Motor neuron (in vitro differentiated cells): ENCODE data around the gene KRTAP10-1. TPM values are rescaled to one million over a fixed set of nuclear protein-coding genes. Genes with fewer than 3 reads are reported as not detected.
"Not testable (repeated sequence)": the region's sequence is repeated elsewhere in the genome, so short reads cannot be mapped to it uniquely, and the experiment has no call there.

ENCODE experiments used
- ATAC-seq, 8 experiments: fragments of 200-7000 bp; cut with Tn5 transposase; replicated peaks in 6 of 8; 2 replicates each; pipeline ENCODE4 v1.8.0; 2021; ENCODE audit warnings: mild to moderate bottlenecking in 8 of 8, moderate library complexity in 8 of 8
- H3K27ac ChIP-seq, 2 donors: fragments of 250-450 bp; sonication (Bioruptor Pico); 2 replicates each; pipeline ENCODE4 v1.9.0; 2021; ENCODE audit warnings: antibody characterized with exemption in 2 of 2, mild to moderate bottlenecking in 2 of 2, moderate library complexity in 1 of 2
- H3K4me1 ChIP-seq, 2 donors: fragments of 250-450 bp; sonication (Bioruptor Pico); replicated peaks in 1 of 2; 2 replicates each; pipeline ENCODE4 v1.6.1; 2021; ENCODE audit warnings: antibody characterized with exemption in 2 of 2, mild to moderate bottlenecking in 2 of 2, moderate library complexity in 1 of 2
- H3K4me3 ChIP-seq, 5 donors: fragments of 250-450 bp; sonication (Bioruptor Pico); 2 replicates each; pipeline ENCODE4 v1.9.0; 2021; ENCODE audit warnings: antibody characterized with exemption in 5 of 5, mild to moderate bottlenecking in 5 of 5, moderate library complexity in 4 of 5
- WGBS, 10 experiments: fragments of 450-650 bp; shearing (Covaris generic); methylation state at CpG; one replicate each; pipeline ENCODE4 v1.0.0; 2022; 5-methylcytosine and 5-hydroxymethylcytosine counted together
- in situ Hi-C, 9 experiments: fragments of 400-800 bp; cut with MboI; loops; one replicate each; pipeline ENCODE4 v1.15.0; 2021; ENCODE audit warnings: low sequenced_read_pairs in 9 of 9, low pct_unique_long_range_greater_than_20kb in 2 of 9; ENCODE audit not compliant: unreplicated experiment in 9 of 9
- total RNA-seq, 8 experiments: library from RNA; unstranded; fragments of 300-600 nt; gene quantifications; 2 replicates each; pipeline versions ENCODE4 v1.2.3 to v1.2.4, GENCODE V29; 2022

The KRTAP10-1 gene
- total RNA-seq, 8 experiments from 2014 or later: 0.18 to 1.1 (median 0.25) TPM; not detected in 5

DNA sequence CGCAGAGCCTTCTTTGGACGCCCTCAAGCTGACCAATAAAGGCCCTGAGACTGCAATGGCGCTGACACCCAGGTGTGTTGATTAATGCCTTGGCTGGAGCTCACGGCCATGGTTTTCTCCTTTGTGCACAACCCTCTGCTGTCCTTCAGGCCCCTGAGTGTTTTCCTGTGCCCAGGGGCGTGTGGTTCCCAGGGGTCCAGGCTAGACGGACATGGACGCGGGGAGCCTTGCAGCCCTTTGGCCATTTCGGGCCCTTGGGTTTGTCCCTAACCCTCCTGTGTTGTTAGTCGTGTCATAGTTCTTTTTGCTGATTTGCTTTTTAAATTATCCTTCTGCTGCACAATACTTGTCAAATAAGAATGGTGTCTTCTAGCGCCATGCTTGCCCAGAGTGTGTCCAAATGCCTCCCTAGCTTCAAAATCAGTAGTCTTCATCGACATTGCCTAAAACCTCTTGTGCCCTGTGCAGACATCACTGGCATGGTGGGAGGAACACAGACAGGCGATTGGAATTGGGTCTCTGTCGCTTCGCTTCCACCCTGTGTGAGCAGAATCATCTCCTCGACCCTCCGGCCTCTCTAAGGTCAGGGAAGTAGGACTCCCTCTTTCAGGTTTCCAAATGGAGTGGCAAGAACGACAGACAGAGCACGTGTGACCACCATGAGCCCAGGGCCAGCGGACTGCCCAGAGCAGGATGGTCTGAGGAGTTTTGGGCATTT lies 35.5 kb upstream of the KRTAP10-1 start:
- H3K4me3 ChIP-seq: no peak overlapping the region
- no peak overlapping the region for H3K27ac ChIP-seq
- in situ Hi-C loops: no loop called here
- WGBS, 10 experiments: 0 to 100% (median 80%) methylated on average over 1 to 11 of the region's 20 CpGs; no CpG with 5 or more reads in 3 of the 10 experiments
- ATAC-seq: no peak
- H3K4me1 ChIP-seq: no peaks in the 10 kb centered on the region

DNA sequence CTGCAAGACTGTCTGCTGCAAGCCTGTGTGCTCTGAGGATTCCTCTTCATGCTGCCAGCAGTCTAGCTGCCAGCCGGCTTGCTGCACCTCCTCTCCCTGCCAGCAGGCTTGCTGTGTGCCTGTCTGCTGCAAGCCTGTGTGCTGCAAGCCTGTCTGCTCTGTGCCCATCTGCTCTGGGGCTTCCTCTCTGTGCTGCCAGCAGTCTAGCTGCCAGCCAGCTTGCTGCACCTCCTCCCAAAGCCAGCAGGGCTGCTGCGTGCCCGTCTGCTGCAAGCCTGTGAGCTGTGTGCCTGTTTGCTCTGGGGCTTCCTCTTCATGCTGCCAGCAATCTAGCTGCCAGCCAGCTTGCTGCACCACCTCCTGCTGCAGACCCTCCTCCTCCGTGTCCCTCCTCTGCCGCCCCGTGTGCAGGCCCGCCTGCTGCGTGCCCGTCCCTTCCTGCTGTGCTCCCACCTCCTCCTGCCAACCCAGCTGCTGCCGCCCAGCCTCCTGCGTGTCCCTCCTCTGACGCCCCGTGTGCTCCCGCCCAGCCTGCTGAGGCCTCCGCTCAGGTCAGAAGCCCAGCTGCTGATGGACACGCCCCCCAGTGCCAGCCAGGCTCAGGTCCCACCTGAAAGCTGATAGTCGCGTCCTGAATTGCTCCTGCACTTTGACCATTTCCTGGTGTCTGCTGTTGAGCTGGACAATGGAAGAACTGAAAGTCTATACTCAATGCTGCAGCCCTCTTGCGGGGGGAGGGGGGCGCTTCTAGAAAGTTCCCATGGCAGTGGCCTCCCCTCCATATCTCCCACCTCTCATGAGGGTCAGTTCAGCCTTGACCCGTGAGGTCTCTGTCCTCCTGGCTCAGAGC lies 34.7 kb upstream of the KRTAP10-1 start:
- Histone ChIP-seq H3K4me3 (no peak overlapping the region), H3K4me1 (no peaks in the 10 kb centered on the region), H3K27ac (no peak overlapping the region)
- 0 to 100% (median 48%) methylated on average over 1 to 12 of the region's 21 CpGs; no CpG with 5 or more reads in 6 of the 10 experiments for WGBS, 10 experiments
- in situ Hi-C loops: no loop called here
- ATAC-seq: peak in 1 of 8 experiments; percentile 52

GRCh38 chr21:44573630-44574456 lies 33.8 kb upstream of the KRTAP10-1 start, which contains the start of gene KRTAP10-4:
TSS of gene KRTAP10-4 (plus strand) at chr21:44573729. CDS start at chr21:44573759, 30 bp downstream.
- H3K4me1 ChIP-seq, H3K4me3 ChIP-seq, H3K27ac ChIP-seq, ATAC-seq, in situ Hi-C loops: not testable (repeated sequence)
- 0% methylated on average over 1 of the region's 25 CpGs; no CpG with 5 or more reads in 9 of the 10 experiments for WGBS, 10 experiments

DNA sequence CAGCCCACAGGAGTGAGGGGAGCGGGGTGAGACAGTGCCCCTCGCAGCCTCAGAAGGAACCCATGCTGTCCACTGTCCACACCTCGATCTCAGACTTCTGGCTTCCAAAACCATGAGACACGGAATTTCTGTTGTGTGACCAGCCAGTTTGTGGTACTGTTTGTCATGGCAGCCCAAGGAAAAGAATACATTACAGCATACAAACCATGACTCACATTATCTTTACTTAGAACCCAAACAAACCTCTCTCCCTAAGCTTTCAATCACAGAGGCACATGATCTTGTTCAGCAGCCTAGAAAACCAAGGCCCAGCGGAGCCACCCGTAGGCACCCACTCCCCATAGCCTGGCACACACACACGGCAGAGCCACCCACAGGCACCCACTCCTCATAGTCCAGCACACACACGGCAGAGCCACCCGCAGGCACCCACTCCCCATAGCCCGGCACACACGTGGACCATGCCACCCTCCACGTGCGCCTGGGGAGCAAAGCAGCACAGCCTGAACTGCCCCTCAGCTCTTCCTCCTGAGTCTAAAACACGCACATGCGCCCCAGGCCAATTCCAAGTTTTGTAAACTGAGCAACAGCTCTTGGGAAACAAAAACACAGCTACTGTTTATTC lies 33.1 kb upstream of the KRTAP10-1 start:
- peak in 4 of 8 experiments; percentile 27 to 73 (median 40) for ATAC-seq
- WGBS, 10 experiments: 13 to 82% (median 54%) methylated on average over 6 to 7 of the region's 15 CpGs; no CpG with 5 or more reads in 6 of the 10 experiments
- no peak overlapping the region for H3K27ac ChIP-seq
- H3K4me3 ChIP-seq: no peak overlapping the region
- in situ Hi-C loops: no loop called here
- no peaks in the 10 kb centered on the region for H3K4me1 ChIP-seq

GRCh38 chr21:44571844-44572782 lies 32.1 kb upstream of the KRTAP10-1 start:
- no peak for ATAC-seq
- 33 to 96% (median 76%) methylated on average over 1 to 13 of the region's 40 CpGs; no CpG with 5 or more reads in 3 of the 10 experiments for WGBS, 10 experiments
- no peaks in the 10 kb centered on the region for H3K4me1 ChIP-seq
- no peak overlapping the region for H3K4me3 ChIP-seq
- in situ Hi-C loops: no loop called here
- H3K27ac ChIP-seq: no peak overlapping the region

DNA sequence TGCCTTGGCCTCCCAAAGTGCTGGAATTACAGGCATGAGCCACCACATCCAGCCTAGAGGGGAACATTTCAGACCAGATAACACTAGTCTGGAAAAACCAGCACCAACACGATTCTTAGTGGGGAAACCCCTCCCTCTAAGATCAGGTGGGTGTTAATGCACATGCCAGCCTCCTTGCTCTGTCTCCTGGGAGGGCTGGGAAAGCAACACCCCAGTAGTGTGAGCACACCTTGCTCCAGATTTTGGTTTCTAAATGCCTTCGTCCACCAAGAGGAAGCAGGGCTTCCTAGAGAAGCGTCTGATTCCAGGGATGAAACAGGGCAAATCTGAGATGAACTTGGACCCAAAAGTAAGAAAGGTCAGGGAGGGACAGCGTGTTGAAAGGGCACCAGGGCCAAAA lies 31.3 kb upstream of the KRTAP10-1 start:
- H3K4me3 ChIP-seq: no peak overlapping the region
- no peaks in the 10 kb centered on the region for H3K4me1 ChIP-seq
- H3K27ac ChIP-seq: no peak overlapping the region
- WGBS, 10 experiments: 0 to 100% (median 61%) methylated on average over 1 to 3 of the region's 4 CpGs; no CpG with 5 or more reads in 1 of the 10 experiments
- ATAC-seq: no peak
- in situ Hi-C loops: no loop called here

DNA sequence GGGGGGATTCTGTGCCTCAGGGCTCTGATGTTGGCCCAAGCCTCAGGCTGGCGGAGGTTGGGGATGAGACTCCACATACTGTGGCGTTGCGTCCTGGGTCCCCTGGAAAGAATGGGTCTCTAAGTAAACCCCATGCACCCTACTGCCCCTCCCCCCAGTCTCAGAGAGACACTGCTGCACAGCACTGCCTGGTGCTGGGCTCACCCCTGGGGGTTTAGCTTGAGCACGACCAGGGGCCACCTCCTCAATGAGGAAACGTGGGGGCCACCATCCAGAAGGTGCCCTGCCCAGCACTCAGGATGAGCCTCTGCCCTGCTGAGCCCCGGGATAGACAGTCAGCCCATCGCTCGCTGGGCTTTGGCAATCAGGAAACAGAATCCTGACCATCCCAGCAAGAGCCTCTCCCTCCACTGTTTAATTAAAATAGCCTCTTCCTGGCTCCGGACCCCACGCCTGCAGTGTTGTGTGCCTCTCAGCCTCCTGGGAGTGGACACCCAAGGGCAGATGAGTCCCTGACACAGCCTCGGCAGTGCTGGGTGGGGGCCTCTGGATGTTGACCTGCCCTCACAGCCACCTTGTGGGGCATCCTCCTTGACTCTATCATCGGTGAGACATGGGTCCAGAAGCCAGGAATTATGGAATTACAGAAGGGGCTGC lies 30.0 kb upstream of the KRTAP10-1 start:
- Histone ChIP-seq H3K4me1 (no peaks in the 10 kb centered on the region), H3K4me3 (no peak overlapping the region), H3K27ac (no peak overlapping the region)
- WGBS, 10 experiments: 19 to 83% (median 72%) methylated on average over 1 to 9 of the region's 12 CpGs; no CpG with 5 or more reads in 3 of the 10 experiments
- ATAC-seq: no peak
- in situ Hi-C loops: no loop called here

DNA sequence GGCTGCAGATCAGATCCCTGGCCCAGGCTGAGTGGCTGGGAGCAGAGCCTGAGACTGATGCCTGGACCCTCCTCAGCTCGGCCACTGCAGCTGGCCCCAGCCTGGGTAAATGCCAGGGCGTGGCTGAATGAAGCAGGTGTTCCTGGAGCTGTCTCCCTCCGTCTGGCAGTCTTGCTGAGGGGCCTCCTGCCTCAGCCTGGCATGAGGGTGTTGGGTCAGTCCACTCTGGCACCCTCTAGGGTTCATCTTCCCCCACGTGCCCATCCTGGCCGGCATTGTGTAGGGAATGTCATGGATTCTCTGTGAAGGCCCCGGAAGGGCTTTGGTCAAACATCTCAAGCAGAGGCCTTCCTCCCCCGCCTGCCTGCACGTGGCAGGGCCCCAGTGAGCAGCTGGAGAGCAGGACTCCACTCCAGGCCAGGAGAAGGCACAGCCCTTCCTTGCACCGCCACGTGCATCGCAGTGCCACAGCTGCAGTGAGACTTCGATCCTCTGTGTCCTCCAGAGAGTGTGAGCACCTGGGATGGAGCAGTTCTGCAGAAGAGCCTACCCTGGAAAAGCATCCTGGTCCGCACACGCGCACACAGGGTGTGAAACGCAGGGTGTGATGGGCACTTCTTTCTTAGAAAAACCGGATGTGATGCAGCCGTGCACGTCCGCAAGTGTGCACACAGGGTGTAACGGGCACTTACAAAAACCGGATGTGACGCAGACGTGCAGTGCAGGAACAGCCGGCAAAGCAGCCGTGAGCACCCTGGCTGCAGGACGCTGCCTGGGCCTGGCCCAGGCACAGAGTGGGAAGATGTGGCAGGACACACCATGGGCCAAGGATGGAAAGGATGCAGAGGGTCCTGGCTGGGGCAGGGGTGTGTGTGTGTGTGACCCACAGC lies 28.9 kb upstream of the KRTAP10-1 start:
- Histone ChIP-seq H3K27ac (no peak overlapping the region), H3K4me3 (no peak overlapping the region), H3K4me1 (no peaks in the 10 kb centered on the region)
- 30 to 85% (median 70%) methylated on average over 1 to 9 of the region's 27 CpGs; no CpG with 5 or more reads in 5 of the 10 experiments for WGBS, 10 experiments
- in situ Hi-C loops: no loop called here
- no peak for ATAC-seq

DNA sequence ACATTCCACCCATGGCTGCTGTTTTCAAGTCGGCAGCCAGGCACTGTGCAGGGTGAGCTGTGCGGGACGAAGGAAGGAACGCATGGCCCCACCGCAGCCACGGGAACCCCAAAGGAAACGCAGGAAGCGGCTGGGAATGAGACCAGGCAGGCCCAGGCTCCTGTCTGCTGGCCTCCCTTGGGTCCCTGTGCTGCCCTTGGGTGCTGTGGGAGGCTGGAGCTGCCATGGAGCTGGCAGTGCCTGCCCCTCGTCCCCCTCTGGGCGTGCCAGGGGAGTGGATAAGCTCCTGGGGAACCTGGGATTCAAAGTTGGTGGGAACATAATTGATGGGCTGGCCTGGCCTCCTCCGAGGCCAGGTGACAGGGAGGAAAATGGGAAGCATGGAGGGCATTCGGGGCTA lies 28.3 kb upstream of the KRTAP10-1 start:
- in situ Hi-C loops: no loop called here
- 13 to 93% (median 72%) methylated on average over 2 to 6 of the region's 12 CpGs; no CpG with 5 or more reads in 5 of the 10 experiments for WGBS, 10 experiments
- H3K4me1 ChIP-seq: no peaks in the 10 kb centered on the region
- H3K4me3 ChIP-seq: no peak overlapping the region
- no peak overlapping the region for H3K27ac ChIP-seq
- ATAC-seq: no peak

DNA sequence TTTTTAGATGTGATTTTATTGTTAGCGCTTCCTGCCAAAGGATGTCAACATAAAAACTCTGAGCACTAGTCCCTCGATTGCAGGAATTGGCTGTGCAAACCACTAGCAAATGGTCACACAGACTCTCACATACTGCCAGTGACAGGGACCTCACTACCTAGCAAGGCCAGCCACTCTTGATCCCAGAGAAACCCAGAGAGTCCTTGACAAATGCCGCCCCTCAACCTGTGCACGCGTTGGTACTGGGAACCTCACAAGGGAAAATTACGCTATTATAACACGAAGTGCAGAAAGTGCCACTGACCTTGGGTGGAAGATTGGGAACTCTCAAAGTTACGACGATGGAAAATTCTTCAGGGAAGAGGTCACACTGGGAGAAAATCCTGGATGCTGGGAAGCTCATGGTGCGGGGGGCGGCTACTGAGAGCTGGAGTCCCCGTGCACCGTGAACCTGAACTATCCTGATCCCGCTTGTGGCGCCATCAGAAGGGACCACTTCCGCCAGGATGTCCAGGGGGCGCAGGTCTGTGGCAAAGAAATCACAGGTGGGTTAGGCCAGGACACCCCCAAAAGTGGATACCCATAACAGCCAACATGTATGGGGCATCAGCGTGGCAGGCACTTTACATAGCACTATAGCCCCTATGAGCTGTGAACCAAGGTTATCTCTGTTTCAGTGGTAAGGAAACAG lies 27.6 kb upstream of the KRTAP10-1 start:
- H3K4me3 ChIP-seq: no peak overlapping the region
- no peak overlapping the region for H3K27ac ChIP-seq
- ATAC-seq: no peak
- H3K4me1 ChIP-seq: no peaks in the 10 kb centered on the region
- 71 to 92% (median 85%) methylated on average over 4 to 16 of the region's 18 CpGs; no CpG with 5 or more reads in 4 of the 10 experiments for WGBS, 10 experiments
- in situ Hi-C loops: no loop called here
